Lung (tissue), 12 donors: ENCODE measurements around the gene CACFD1. TPM values are rescaled to one million over a fixed set of nuclear protein-coding genes. Genes with fewer than 3 reads are reported as not detected.
"Not testable (repeated sequence)": the region's sequence is repeated elsewhere in the genome, so short reads cannot be mapped to it uniquely, and the experiment has no call there.

Source experiments
- ATAC-seq: fragments of 200-7000 bp; cut with Tn5 transposase; one replicate; pipeline ENCODE4 v1.9.1; 2020; ENCODE audit warnings: moderate number of reproducible peaks; ENCODE audit not compliant: insufficient read depth, low FRiP score
- DNase-seq, 3 donors: peaks; one replicate each; pipeline ENCODE4 v3.0.0-alpha.2; 2013 to 2017
- H3K27ac ChIP-seq, 2 donors: one replicate each; pipeline ENCODE4 v1.5.1; 2013; ENCODE audit warnings: mild to moderate bottlenecking in 2 of 2, moderate library complexity in 2 of 2, control low read depth in 1 of 2, inconsistent platforms in 1 of 2, low read depth in 1 of 2, low read length in 1 of 2
- H3K27me3 ChIP-seq, 3 donors: one replicate each; pipeline ENCODE4 v1.5.1; 2013; ENCODE audit warnings: low read length in 2 of 3; ENCODE audit not compliant: control insufficient read depth in 3 of 3, insufficient read depth in 3 of 3
- H3K36me3 ChIP-seq, 4 donors: one replicate each; pipeline ENCODE4 v1.5.1; 2013; ENCODE audit warnings: low read length in 4 of 4, mild to moderate bottlenecking in 1 of 4, moderate library complexity in 1 of 4; ENCODE audit not compliant: control insufficient read depth in 4 of 4, insufficient read depth in 4 of 4
- H3K4me1 ChIP-seq, 5 donors: one replicate each; pipeline ENCODE4 v1.5.1; 2013; ENCODE audit warnings: low read length in 5 of 5, mild to moderate bottlenecking in 2 of 5, moderate library complexity in 1 of 5; ENCODE audit not compliant: control insufficient read depth in 5 of 5, insufficient read depth in 5 of 5
- H3K4me3 ChIP-seq: one replicate; pipeline ENCODE4 v1.5.1; 2013; ENCODE audit warnings: mild to moderate bottlenecking, control low read depth, moderate library complexity
- H3K9ac ChIP-seq, 2 donors: one replicate each; pipeline ENCODE4 v1.5.1; 2013; ENCODE audit warnings: low read length in 2 of 2, control low read depth in 1 of 2; ENCODE audit not compliant: insufficient read depth in 1 of 2
- H3K9me3 ChIP-seq, 4 donors: one replicate each; pipeline ENCODE4 v1.5.1; 2013; ENCODE audit warnings: low read length in 3 of 4, mild to moderate bottlenecking in 1 of 4, moderate library complexity in 1 of 4; ENCODE audit not compliant: control insufficient read depth in 4 of 4, insufficient read depth in 3 of 4
- CTCF ChIP-seq: IDR thresholded peaks from 2 replicates; pipeline ENCODE4 v1.5.1; 2012; ENCODE audit warnings: mild to moderate bottlenecking; ENCODE audit errors: control extremely low read depth, extremely low read depth
- WGBS, 2 donors: extraction: QIAGEN DNeasy Blood & Tissue Kit; methylation state at CpG; one replicate each; pipeline ENCODE4 v1.1.7; 2013; 5-methylcytosine and 5-hydroxymethylcytosine counted together
- polyA plus RNA-seq, 2 donors: library from polyadenylated mRNA; stranded (reverse); fragments of 200-250 nt; gene quantifications; one replicate each; pipeline ENCODE4 v1.2.1, GENCODE V29; 2013
- total RNA-seq, 2 donors: library from RNA; depleted of rRNA in 1 of 2; stranded (reverse); fragments of >200 nt in 1 of 2; gene quantifications; one replicate each; pipeline ENCODE4 v1.2.1, GENCODE V29; 2014 to 2021
- donor health status: control.
- donor health status: control.
- donor health status: Bipolar disorder and iron deficiency.
- donor health status: healthy.
- donor health status: DM: yes; HTN: yes; CAD: no.

CACFD1 gene
- total and polyA plus RNA-seq, 4 donors, result 18.7 to 46.1 (median 32.1) TPM

- no peak for TF ChIP-seq CTCF
- Histone ChIP-seq H3K9ac (no peak overlapping the region), H3K27me3 (no peaks in the 10 kb centered on the region), H3K4me1 (no peaks in the 10 kb centered on the region), H3K36me3 (no peaks in the 10 kb centered on the region), H3K27ac (no peak overlapping the region), H3K9me3 (no peaks in the 10 kb centered on the region), H3K4me3 (no peak overlapping the region)
- WGBS, 2 donors, result 85 to 88% methylated on average over 23 of the region's 23 CpGs
- ATAC-seq (no peak), DNase-seq (no peak)
These were observed 14.3 kb upstream of the CACFD1 start for GRCh38 chr9:133445293-133445969.

- DNase-seq (no peak), ATAC-seq (no peak)
- no peaks in the 10 kb centered on the region for H3K27me3 ChIP-seq
- WGBS, 2 donors, result 79 to 88% methylated on average over 13 of the region's 13 CpGs
- no peak overlapping the region for H3K27ac ChIP-seq
- peaks cover 0 to 2% (median 0%) of the 10 kb centered on the region in 5 donors for H3K4me1 ChIP-seq
- H3K4me3 ChIP-seq, result no peak overlapping the region
- no peaks in the 10 kb centered on the region for H3K9me3 ChIP-seq
- H3K9ac ChIP-seq, result no peak overlapping the region
- no peaks in the 10 kb centered on the region for H3K36me3 ChIP-seq
- TF ChIP-seq CTCF, result no peak
These were observed 11.2 kb upstream of the CACFD1 start for GRCh38 chr9:133448487-133448972.

GRCh38 chr9:133449760-133450159 lies 10.0 kb upstream of the CACFD1 start:
- Histone ChIP-seq H3K9me3 (no peaks in the 10 kb centered on the region), H3K27ac (no peak overlapping the region), H3K27me3 (no peaks in the 10 kb centered on the region), H3K9ac (no peak overlapping the region), H3K4me3 (no peak overlapping the region), H3K4me1 (peaks cover 0 to 11% (median 0%) of the 10 kb centered on the region in 5 donors), H3K36me3 (no peaks in the 10 kb centered on the region)
- no peak for TF ChIP-seq CTCF
- ATAC-seq (no peak), DNase-seq (no peak)
- WGBS, 2 donors, result 80 to 93% methylated on average over 12 of the region's 12 CpGs

GRCh38 chr9:133451865-133452264 lies 7.9 kb upstream of the CACFD1 start:
- 93 to 97% methylated on average over 5 of the region's 5 CpGs for WGBS, 2 donors

More at GRCh38 chr9:133451865-133452264, 7.9 kb upstream of the CACFD1 start:
- H3K4me1 ChIP-seq, result peaks cover 0 to 11% (median 0%) of the 10 kb centered on the region in 5 donors
- not testable (repeated sequence) for ATAC-seq, H3K27ac ChIP-seq, H3K9me3 ChIP-seq, H3K9ac ChIP-seq, DNase-seq, H3K36me3 ChIP-seq, H3K27me3 ChIP-seq, H3K4me3 ChIP-seq
